ENCODE results near the gene KRT9. TPM values are rescaled to one million over a fixed set of nuclear protein-coding genes. Genes with fewer than 3 reads are reported as not detected.
"Not testable (repeated sequence)": the region's sequence is repeated elsewhere in the genome, so short reads cannot be mapped to it uniquely, and the experiment has no call there.

Gene KRT9
- total RNA-seq, 1 donor from 2014 or later, result not detected

DNA sequence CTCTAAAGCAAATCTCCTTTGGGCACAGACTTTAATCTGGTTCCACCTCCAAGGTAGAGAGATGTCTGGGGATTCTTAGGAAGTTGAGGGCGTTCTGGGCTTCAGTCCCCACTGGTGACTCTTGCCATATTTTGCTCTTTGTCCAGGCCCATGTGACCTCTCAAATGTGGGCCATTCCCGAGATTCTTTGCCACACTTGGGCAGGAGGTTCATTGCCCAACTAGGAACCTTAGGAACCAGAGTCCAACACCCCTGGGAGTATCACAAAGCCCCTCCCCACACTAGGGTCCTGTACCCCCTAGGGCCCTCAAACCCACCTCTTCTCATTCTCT lies 8.4 kb upstream of the KRT9 start:
- DNase-seq (ENCODE audit: low read depth), result no peak

DNA sequence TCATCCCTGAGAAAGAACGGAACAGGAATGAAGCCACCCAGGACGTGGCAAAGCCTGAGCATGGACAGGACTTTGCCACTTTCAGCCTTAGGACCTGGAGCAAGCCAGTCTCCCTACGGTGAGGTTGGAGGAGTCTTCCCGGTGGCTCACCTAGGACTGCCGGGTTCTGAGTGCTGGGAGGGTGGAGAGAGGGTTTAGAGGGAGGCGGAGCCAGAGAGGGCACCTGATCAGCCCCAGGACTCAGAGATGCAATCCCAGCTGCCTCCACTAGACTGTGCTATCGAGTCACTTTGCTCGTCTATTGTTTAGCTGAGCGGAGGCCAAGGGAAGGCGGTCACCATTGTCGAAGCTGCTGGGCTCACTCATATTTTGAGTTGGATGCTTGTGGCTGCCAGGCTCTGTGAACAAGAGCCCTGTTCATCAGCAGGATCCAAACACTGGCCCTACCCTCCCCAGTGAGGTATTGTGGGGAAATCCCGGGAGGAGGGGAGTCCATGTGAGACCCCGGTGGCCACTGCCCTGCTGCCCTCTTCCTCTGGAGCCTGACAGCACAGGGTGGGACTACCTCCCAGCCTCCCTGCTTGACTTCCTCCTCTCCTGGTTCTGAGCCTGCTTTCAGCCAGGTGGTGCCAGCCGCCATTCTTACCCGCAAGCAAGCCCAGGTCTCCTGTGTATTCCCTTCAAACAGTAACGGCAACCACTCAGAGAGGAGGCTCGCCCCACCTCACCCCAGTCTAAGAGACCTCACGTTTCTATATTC lies 7.8 kb upstream of the KRT9 start:
- peak; percentile 63 for DNase-seq (ENCODE audit: low read depth)

DNA sequence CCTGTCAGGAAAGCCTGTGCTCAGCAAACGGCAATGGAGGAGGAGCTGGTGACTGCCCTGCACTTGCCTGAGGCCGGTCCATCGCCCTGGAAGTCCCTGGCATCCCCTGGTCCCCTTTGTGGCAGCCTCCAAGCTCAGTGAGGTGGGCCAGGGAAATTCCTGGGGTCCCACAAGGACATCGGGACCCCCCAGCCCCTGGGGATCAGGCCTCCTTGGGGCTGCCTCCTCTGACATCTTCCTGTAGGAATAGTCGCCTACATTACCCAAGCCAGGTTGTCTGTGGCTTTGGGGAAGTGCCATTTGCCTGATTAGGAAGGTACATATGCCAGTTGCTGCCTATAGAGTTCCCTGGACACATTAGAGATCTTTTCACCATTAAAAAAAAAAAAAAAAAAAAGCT lies 7.1 kb upstream of the KRT9 start:
- DNase-seq (ENCODE audit: low read depth), result no peak

DNA sequence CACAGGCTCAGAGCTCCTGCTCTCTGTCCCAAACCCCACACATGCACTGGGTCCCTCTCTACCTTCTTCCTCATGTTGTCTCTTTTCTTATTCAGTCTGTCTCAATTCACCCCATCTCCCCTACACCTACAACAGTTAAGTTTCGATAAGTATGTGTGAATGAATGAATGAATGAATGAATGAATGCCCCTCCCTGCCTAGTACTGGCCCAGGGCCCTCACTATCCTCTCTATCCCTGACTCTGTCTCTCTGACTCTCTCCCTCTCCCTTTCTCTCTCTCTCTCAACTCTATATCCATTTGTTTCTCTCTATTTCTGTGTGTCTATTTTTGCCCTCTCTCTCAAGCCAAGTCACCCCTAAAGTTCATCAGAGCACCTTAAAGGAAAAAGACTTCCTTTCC lies 6.7 kb upstream of the KRT9 start:
- DNase-seq (ENCODE audit: low read depth), result no peak

DNA sequence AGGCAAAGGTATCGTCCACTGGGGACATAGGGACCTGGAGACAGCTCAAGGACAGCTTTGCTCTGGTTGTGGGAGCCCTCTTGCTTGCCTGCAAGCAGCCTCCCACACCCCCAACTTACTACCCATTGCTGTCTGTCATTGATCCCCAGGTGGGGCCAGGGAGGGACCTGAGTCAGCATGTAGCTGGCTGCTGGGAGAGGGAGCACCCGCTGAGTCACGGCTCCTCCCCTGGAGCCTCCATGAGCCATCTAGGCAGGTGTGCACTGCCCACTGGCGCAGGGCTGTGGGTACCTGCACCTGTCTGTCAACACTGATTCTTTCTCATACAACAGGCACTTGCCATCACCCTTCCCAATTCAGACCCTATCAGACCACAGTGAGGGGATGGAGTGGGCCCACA lies 4.9 kb upstream of the KRT9 start:
- DNase-seq (ENCODE audit: low read depth), result not testable (repeated sequence)

DNA sequence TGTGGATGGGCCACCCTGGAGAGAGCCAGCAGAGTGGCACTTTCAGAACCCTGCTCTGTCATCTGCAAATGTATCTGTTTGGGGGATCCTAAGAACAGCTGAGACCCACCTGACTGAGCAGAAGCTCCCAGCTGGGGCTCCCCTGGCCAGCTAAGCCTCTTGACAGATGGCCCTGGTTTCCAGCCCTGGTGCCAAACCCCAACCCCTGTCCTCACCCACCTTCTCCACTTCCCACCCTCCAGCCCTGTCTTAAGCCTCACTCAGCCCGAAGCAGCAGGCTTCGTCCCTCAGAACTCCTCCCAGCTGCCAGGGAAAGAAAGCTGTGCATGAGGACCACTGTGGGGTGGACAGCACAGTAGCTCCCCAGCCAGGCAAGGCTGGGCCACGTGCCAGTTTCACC lies 3.5 kb upstream of the KRT9 start:
- DNase-seq (ENCODE audit: low read depth), result peak; percentile 62

DNA sequence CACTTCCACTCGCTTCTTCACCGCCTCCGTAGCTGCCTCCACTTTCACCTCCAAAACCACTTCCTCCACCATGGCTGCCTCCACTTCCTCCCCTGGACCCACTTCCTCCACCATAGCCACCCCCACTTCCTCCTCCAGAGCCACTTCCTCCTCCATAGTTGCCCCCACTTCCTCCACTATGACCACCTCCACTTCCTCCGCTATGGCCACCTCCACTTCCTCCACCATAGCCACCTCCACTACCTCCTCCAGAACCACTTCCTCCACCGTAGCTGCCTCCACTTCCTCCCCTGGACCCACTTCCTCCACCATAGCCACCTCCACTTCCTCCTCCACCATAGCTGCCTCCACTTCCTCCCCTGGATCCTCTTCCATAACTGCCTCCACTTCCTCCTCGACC lies 4.5 kb downstream of the KRT9 start:
- DNase-seq (ENCODE audit: low read depth), result no peak

DNA sequence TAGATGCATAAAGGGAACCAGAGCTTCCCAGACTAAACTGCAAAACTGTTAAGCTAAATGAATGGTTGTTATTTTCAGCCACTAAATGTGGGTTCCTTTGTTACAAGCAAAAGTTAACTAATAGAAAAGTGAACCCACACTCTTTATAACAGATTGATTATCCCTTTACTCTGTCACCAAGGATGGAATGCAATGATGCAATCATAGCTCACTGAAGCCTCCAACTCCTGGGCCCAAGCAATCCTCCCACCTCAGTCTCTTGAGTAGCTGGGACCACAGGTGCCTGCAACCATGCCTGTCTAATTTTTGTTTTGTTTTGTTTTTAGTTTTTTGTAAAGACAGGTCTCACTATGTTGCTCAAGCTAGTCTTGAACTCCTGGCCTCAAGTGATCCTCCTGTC lies 6.5 kb downstream of the KRT9 start:
- DNase-seq (ENCODE audit: low read depth), result no peak

DNA sequence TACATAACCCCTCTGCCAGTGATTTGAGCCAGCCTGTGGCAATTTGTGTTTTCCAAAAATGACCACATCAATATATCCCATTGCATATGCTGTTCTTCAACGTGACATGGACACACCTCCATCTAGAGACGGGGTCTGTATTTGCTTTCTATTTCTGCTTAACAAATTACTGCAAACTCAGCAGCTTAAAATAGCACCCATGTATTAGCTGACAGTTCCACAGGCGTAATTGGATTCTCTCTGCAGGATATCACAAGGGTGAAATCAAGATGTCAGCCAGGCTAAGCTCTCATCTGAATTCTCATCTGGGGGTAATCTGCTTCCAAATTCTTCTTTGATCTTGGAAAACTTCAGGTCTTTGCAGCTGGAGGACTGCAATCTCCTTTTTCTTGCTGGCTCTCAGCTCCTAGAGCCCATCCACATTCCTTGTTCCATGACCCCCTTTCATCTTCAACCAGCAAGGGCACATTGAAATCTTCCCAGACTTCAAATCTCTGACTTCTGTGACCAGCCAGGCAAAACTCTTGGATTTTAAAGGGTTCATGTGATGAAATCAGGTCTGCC lies 8.2 kb downstream of the KRT9 start:
- peak; percentile 11 for DNase-seq (ENCODE audit: low read depth)

DNA sequence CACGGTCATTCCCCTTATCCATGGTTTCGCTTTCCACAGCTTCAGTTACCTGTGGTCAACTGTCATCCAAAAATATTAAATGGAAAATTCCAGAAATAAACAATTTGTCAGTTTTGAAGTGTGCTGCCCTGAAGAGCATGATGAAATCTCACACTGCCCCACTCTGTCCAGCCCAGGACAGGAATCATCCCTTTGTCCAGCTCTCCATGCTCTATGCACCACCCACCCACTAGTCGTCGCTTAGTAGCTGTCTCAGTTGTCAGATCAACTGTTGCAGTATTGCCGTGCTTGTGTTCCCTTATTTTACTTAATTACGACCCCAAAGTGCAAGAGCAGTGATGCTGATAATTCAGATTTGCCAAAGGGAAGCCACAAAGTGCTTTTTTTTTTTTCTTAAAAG lies 10.3 kb downstream of the KRT9 start:
- no peak for DNase-seq (ENCODE audit: low read depth)

DNA sequence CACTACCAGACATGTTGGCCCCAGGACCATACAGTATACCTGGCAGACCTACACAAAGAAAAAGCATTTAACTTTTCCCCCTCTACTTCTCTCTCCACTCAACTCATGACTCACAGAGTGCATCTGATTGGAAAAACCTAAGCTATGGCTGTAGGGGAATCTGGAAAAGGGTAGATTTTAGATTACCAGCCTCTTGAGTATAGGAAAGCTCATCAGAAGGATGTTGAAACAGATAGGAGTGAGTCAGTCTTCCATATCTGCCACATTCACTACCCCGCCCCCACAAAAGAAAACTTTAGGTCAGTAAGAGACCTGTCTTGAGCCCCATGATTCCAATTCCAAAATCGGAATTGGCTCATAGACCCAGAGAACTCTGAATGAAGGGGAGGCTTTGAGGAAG lies 12.3 kb downstream of the KRT9 start:
- no peak for DNase-seq (ENCODE audit: low read depth)

DNA sequence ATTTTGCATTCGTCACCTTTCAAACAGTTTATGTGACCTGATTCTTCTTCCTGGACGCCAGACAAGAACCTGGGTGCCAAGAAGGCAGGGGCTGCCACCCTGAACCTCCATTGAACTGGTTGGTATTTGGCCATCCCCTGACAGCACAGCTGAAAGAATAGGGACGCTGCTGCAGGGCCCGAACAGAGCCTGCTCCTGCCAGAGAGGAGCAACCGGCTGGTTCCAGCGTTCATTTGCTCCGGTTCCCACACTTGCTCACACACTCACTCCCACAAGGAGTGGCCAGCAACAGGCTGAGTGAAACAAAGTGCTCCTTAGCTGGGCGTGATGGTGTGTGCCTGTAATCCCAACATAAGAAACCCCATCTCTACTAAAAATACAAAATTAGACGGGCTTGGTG lies 14.9 kb downstream of the KRT9 start:
- DNase-seq (ENCODE audit: low read depth), result no peak

DNA sequence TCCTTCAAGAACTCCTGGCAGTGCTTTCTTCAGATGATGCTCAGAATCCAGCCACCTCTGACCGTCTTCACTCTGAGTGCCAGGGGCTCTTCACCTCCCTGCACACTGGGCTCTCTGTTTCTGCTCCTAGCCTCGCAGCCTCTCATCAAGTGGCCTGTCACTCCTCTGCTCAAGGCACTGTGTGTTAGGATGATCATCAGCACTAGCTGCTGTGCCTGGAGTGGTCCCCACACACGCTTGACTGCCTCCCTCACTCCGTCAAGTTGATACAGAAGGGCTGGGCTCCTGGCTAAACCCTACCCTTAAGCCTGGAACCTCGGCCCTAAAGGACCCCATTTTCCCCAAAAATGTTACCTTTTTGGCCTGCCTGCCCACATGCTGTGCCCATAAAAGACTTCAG lies 15.6 kb downstream of the KRT9 start:
- no peak for DNase-seq (ENCODE audit: low read depth)

DNA sequence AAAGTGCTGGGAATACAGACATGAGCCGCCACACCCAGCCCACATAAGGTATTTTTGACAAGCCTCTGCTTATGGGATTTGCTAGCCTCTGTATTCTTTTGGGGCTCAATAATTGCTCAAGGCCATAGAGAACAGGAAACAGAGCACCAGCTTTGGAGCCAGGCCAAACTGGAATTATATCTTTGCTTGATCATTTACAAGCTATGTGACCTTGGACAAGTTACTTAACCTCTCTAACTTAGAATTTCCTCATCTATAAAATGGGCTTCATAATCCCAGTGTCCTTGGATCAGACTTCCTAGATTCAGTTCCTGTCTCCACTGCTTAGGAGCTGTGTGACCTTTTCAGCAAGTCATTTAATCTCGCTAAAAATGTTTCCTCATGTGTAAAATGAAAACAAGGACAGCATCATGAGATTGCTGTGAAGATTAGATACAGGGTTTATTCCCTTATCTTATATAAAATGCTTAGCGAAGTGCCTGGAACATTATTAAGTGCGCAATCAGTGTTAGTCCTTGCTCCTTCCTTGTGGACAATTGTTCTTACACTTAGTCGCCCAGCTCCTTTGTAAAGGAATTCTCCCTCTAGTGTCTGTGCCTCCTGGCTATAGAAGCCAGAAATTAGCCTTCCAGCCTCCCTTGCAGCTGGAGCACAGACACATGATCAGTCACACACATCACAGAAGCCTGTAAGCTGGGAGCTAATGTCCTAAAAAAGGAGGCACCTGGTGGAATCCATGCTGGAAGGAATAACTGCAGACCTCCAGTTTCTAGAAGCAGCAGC lies 16.6 kb downstream of the KRT9 start:
- DNase-seq (ENCODE audit: low read depth), result no peak

DNA sequence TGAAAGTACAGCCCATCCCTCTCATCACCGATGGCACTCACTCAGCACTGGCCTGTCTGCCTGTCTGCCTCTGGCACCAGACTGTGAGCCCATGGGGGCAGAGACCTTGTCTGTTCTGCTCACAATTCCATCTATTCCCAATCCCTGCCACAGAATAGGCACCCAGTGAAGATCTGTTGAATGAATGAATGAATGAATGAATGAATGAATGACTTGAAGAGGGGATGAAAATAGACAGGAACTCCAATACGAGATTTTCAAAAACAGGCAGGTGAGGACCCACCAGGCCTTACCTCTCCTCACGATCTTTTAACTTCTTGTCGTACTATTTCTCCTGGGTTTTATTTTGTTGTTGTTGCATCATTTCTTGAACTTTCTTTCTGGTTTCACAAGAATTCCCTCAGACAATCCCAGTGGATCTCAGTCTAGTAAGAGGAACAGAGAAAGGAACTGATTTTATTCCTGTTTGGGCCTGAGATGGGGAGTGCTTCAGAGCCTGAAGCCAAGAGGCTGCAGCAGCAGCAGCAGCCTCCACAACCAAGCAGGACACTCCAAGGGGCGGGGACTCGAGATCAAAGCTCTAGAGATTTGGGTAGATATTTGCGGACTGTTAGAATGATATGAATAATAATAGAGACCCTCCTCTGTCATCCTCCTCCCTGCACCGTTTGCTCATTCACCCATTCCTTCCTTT lies 17.7 kb downstream of the KRT9 start:
- no peak for DNase-seq (ENCODE audit: low read depth)

DNA sequence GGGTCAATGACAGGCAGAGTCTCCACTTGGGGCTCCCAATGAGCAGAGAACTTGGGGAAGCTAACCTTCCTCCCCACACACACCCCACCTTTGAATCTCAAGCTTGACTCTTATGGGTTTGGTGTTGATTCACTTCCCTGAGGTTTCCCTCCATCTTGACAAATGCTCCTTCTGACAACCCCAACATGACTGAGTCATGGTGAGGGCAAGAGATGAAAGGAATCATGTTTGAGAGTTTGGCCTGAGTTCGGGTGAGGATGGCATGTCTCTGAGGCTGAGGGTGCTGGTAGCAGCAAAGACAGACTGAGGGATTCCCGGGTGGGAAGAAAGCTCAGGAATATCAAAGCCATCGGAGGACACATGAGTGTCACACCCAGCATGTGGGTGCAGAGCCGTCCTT lies 18.7 kb downstream of the KRT9 start:
- DNase-seq (ENCODE audit: low read depth), result no peak

DNA sequence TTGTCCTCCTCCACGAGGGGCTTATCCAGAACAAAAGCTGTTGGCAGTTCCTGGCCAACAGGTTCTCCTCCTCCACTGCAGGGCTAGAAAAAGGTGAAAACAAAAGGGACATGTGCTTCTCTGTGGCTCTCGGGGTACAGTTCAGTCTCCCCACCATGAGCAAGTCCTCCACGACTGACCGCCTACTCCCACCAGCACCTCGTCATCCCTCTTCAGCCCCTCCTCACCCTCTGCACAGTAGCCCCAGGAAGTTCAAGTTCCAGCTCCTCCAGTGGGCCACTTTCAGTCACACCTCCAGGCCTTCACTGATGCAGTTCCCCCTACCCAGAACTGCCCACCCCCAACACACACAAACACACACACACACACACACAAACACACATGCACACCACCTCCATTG lies 19.4 kb downstream of the KRT9 start:
- no peak for DNase-seq (ENCODE audit: low read depth)

DNA sequence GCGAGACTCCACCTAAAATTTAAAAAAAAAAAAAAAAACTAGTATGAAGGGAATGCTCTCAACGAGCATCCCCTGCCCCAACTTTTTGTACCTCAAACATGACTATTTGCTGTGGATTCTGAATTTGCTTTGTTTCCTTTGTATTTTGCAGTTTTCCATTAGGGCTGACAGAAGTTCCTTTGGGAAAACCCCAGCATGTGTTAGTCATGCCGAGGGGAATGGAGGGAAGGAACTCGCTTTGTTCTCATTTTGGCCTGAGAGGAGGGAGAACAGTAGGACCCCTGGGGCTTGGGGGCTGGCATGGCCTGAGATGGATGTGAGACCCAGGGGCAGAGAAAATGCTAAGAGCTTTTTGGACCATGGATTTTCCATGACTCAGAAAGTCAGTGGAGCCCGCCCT lies 20.5 kb downstream of the KRT9 start:
- DNase-seq (ENCODE audit: low read depth), result no peak

DNA sequence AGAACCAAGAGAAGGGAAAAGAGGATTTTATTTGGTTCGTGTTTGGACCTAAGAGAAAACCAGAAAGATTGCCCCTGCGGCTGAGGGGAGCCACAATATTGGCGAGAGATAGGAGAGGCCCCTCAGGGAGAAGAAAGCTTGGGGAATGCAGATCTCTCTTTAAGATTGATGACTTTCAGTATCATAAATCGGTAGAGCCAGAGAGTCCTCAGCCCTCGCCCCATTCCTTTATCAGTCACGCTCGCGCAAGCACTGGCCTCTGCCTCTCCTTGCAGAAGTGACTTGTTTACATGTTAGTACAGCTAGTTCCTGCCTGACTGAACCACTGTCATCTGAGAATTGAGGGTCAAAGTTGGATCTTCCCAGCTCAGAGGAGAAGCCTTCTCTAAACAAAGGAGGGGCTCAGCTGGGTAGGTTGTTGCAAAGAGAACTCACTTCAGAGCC lies 22.2 kb downstream of the KRT9 start:
- no peak for DNase-seq (ENCODE audit: low read depth)

DNA sequence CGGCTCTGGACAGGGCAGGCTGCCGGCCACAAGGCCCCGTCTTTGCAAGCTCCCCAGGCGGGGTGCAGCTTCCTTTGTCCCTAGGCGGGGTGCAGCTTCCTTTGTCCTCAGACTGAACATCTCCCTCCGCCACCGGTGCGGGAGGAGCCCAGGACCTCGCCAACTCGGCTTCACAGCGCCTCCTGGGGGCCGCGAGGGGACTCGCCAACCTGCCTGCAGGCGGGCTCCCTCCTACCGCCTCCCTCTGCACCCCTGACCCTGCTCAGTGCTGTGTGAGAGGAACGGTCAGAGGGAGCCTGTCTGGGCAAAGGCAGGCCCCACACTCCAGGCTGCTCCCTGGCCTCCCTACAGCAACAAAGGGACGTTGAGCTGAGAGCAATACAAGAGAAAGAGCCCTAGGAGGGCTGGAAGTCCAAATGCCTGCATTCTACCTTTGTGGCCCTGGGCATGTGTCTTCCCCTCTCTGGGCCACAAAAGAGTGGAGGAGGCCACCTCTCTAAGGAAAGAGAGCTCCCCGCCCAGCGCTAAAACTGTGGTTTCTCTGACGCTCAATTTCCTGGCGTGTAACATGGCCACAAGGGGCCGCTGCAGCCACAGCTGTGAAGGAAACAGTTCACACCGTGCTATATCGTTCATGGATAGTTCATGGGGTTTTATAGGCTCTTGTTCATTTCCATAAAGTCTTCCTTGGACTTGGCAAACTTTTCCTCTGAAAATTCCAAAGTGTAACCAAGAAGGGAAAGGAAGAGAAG lies 22.8 kb downstream of the KRT9 start:
- peak; percentile 83 for DNase-seq (ENCODE audit: low read depth)

All from myocyte (in vitro differentiated cells).